ENCODE results near the gene WDR35.

The WDR35 gene

GRCh38 chr2:19866771-19867170, 123.1 kb downstream of the WDR35 start:
- no peak for DNase-seq

- DNase-seq, result no peak
Observed at GRCh38 chr2:19865151-19865550, 124.8 kb downstream of the WDR35 start.

GRCh38 chr2:19864381-19864780, 125.5 kb downstream of the WDR35 start:
- no peak for DNase-seq

- peak; percentile 76 for DNase-seq
Observed at GRCh38 chr2:19863303-19864041, 126.4 kb downstream of the WDR35 start.

- DNase-seq, result no peak
Observed at GRCh38 chr2:19861813-19862212, 128.1 kb downstream of the WDR35 start.
